Adipocyte (in vitro differentiated cells): ENCODE results near the gene ALPP.
"Not testable (repeated sequence)": the region's sequence is repeated elsewhere in the genome, so short reads cannot be mapped to it uniquely, and the experiment has no call there.

Experiments used
- DNase-seq: peaks from one replicate; pipeline ENCODE4 v3.0.0-alpha.2; 2015; ENCODE audit warnings: low read depth
- H3K27me3 ChIP-seq: replicated peaks from 2 replicates; pipeline ENCODE4 v1.7.0; 2013; ENCODE audit warnings: mild to moderate bottlenecking, low read length, moderate library complexity; ENCODE audit not compliant: control insufficient read depth, insufficient read depth
- H3K36me3 ChIP-seq: 2 replicates; pipeline ENCODE4 v1.7.0; 2013; ENCODE audit warnings: low read length, mild to moderate bottlenecking, moderate library complexity; ENCODE audit not compliant: control insufficient read depth, insufficient read depth, severe bottlenecking
- H3K4me1 ChIP-seq: 2 replicates; pipeline ENCODE4 v1.7.0; 2013; ENCODE audit warnings: mild to moderate bottlenecking, low read length, moderate library complexity; ENCODE audit not compliant: control insufficient read depth, insufficient read depth
- H3K4me3 ChIP-seq: 2 replicates; pipeline ENCODE4 v1.7.0; 2013; ENCODE audit warnings: mild to moderate bottlenecking, low read length, moderate library complexity
- H3K9ac ChIP-seq: 2 replicates; pipeline ENCODE4 v1.7.0; 2013; ENCODE audit warnings: mild to moderate bottlenecking, low read length, moderate library complexity
- H3K9me3 ChIP-seq: 2 replicates; pipeline ENCODE4 v1.7.0; 2013; ENCODE audit warnings: mild to moderate bottlenecking, low read length, moderate library complexity; ENCODE audit not compliant: control insufficient read depth

Gene ALPP

DNA sequence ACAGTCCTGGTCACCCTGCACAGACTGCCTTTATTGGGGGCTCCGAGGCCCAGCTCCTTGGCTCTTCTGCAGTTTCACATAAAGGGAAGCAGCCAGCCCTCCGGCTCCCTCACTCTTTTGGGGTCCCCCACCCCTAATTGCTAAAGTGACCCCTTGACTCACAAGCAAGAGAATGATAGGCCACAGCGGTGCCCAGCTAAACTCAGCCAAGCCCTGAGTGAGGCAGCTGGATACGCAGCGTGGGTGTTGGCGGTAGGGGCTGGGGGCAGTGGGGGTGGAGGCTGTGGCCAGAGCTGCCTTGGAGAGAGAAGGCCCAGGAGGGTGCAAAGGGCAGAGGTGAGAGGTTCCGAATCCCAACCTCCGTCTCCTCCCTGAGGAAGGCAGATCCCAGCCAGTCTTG, 25.5 kb upstream of the ALPP start:
- H3K4me1 ChIP-seq, result no peaks in the 10 kb centered on the region
- H3K36me3 ChIP-seq, result no peaks in the 10 kb centered on the region
- H3K4me3 ChIP-seq, result no peak overlapping the region
- peaks cover 59% of the 10 kb centered on the region for H3K27me3 ChIP-seq
- H3K9ac ChIP-seq, result no peak overlapping the region
- no peak for DNase-seq
- H3K9me3 ChIP-seq, result no peaks in the 10 kb centered on the region

- Histone ChIP-seq H3K4me1 (no peaks in the 10 kb centered on the region), H3K9ac (no peak overlapping the region), H3K27me3 (peaks cover 53% of the 10 kb centered on the region), H3K36me3 (no peaks in the 10 kb centered on the region), H3K9me3 (no peaks in the 10 kb centered on the region), H3K4me3 (no peak overlapping the region)
- no peak for DNase-seq
These were observed 24.9 kb upstream of the ALPP start for GRCh38 chr2:232353660-232354059.

- DNase-seq, result no peak
- Histone ChIP-seq H3K4me1 (no peaks in the 10 kb centered on the region), H3K27me3 (peaks cover 49% of the 10 kb centered on the region), H3K36me3 (no peaks in the 10 kb centered on the region), H3K9ac (no peak overlapping the region), H3K9me3 (no peaks in the 10 kb centered on the region), H3K4me3 (no peak overlapping the region)
These were observed 24.5 kb upstream of the ALPP start for GRCh38 chr2:232354069-232354468.

DNA sequence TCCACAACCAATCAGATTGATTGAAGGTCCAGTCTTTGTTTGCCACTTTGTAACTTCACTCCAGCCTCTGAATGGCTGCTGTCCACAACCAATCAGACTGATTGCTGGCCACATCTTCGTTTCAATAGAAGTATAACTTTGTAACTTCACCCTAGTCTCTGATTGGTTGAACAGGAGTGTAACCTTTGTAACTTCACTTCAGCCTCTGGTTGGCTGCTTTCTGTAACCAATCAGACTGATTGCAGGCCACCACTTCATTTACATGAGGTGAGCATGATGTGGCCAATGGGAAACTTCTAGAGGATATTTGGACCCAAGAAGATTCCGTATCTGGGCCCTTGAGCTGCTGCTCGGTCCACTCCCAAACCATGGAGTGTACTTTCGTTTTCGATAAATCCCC, 16.9 kb upstream of the ALPP start:
- H3K27me3 ChIP-seq, result no peaks in the 10 kb centered on the region
- no peak overlapping the region for H3K4me3 ChIP-seq
- no peak for DNase-seq
- peaks cover 4% of the 10 kb centered on the region for H3K4me1 ChIP-seq
- H3K9me3 ChIP-seq, result no peaks in the 10 kb centered on the region
- no peak overlapping the region for H3K9ac ChIP-seq
- no peaks in the 10 kb centered on the region for H3K36me3 ChIP-seq

DNA sequence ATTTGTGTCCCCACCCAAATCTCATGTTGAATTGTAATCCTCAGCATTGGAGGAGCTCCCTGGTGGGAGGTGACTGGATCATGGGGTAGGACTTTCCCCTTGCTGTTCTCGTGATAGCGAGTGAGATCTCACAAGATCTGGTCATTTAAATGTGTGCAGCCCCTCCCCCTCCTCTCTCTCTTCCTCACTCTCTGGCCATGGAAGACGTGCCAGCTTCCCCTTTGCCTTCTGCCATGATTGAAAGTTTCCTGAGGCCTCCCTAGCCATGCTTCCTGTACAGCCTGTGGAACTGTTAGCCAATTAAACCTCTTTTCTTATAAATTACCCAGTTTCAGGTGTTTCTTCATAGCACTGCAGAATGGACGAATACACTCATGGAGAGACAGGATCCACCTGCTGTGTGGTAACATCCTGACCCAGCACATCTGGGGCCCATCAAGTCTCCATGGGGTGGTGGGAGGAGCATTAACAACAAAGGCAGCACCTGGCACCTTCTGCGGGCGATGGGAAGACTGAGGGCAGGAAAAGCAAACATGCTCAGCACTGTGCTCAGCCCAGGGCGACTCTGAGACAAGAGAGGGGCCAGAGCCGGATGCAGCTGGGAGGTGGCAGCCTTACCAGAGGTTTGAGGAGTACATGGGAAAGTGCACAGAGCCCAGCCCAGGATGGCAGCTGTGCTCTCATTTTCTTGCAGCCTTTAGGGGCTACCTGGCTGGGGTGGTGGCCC, 16.2 kb upstream of the ALPP start:
- peaks cover 4% of the 10 kb centered on the region for H3K4me1 ChIP-seq
- no peak overlapping the region for H3K9ac ChIP-seq
- H3K9me3 ChIP-seq, result no peaks in the 10 kb centered on the region
- H3K4me3 ChIP-seq, result no peak overlapping the region
- peaks cover 4% of the 10 kb centered on the region for H3K27me3 ChIP-seq
- DNase-seq, result no peak
- no peaks in the 10 kb centered on the region for H3K36me3 ChIP-seq

GRCh38 chr2:232363064-232363783, 15.3 kb upstream of the ALPP start:
- H3K4me3 ChIP-seq, H3K4me1 ChIP-seq, H3K36me3 ChIP-seq, H3K27me3 ChIP-seq, H3K9me3 ChIP-seq, DNase-seq, H3K9ac ChIP-seq: not testable (repeated sequence)

- Histone ChIP-seq H3K36me3 (no peaks in the 10 kb centered on the region), H3K9me3 (no peaks in the 10 kb centered on the region), H3K4me3 (peak overlapping the region; percentile 41), H3K4me1 (peaks cover 4% of the 10 kb centered on the region), H3K27me3 (peaks cover 9% of the 10 kb centered on the region), H3K9ac (no peak overlapping the region)
- peak; percentile 30 for DNase-seq
These were observed 14.6 kb upstream of the ALPP start for GRCh38 chr2:232363784-232364615.

GRCh38 chr2:232364806-232365594, 13.6 kb upstream of the ALPP start:
- not testable (repeated sequence) for H3K36me3 ChIP-seq, H3K4me3 ChIP-seq, H3K9ac ChIP-seq, H3K4me1 ChIP-seq, DNase-seq, H3K9me3 ChIP-seq
- peaks cover 13% of the 10 kb centered on the region for H3K27me3 ChIP-seq

DNA sequence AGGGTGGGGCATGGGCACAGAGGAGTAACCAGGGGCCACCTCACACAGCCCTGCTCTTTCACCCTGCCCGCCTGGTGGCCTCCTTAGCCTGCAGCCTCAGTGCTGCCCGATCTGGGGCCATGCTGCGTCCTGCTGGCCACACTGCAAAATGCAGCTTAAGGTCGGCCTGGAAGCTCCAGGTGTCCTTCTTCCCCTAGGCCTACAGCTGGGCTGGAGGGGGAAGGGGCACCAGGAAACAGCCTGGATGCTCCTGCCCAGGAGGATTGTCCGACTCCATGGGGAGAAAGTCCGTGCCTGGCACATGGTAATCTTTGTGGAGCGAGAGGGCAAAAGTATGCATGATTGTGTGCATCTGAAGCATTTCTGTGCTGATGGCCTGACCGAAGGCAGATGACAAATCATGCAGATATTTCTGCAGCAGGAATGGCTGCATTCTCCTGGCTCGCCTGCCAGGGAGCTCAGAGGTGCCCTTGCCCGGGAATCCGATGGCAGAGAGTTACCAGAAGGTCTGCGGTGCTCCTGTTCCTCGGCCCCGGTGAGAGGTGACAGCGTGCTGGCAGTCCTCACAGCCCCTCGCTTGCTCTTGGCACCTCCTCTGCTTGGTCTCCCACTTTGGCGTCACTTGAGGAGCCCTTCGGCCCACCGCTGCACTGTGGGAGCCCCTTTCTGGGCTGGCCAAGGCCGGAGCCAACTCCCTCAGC, 12.8 kb upstream of the ALPP start:
- Histone ChIP-seq H3K4me3 (no peak overlapping the region), H3K36me3 (no peaks in the 10 kb centered on the region), H3K27me3 (peaks cover 13% of the 10 kb centered on the region), H3K9ac (no peak overlapping the region), H3K4me1 (peaks cover 4% of the 10 kb centered on the region), H3K9me3 (no peaks in the 10 kb centered on the region)
- DNase-seq, result peak; percentile 25

GRCh38 chr2:232366461-232366860, 12.1 kb upstream of the ALPP start:
- peaks cover 13% of the 10 kb centered on the region for H3K27me3 ChIP-seq
- H3K9ac ChIP-seq, H3K9me3 ChIP-seq, DNase-seq, H3K4me1 ChIP-seq, H3K36me3 ChIP-seq, H3K4me3 ChIP-seq: not testable (repeated sequence)
